ENCODE data around the gene CRTAC1. TPM values are rescaled to one million over a fixed set of nuclear protein-coding genes. Genes with fewer than 3 reads are reported as not detected.

Gene CRTAC1
- total RNA-seq, 1 donor from 2014 or later, result 0.30 TPM

GRCh38 chr10:97883092-97883485 is 147.3 kb downstream of the CRTAC1 start:
- Mint-ChIP-seq H3K9me3 (no peaks in the 10 kb centered on the region), H3K27ac (no peak overlapping the region), H3K27me3 (ENCODE audit: insufficient read depth, low read depth) (peaks cover under 1% of the 10 kb centered on the region), H3K4me1 (no peaks in the 10 kb centered on the region), H3K36me3 (no peaks in the 10 kb centered on the region), H3K4me3 (no peak overlapping the region)
- TF ChIP-seq EZH2phosphoT487 (IDR thresholded peaks at IDR 0.05) (no peak), CTCF (IDR thresholded peaks at IDR 0.05) (no peak), EZH2 (IDR thresholded peaks at IDR 0.05) (no peak)
- Histone ChIP-seq H3K36me3 (no peaks in the 10 kb centered on the region), H3K79me2 (ENCODE audit: low read depth) (no peaks in the 10 kb centered on the region), H3K9ac (no peak overlapping the region), H3K4me2 (no peak overlapping the region), H3K9me3 (ENCODE audit: low read depth) (no peaks in the 10 kb centered on the region), H3K4me1 (peaks cover 5% of the 10 kb centered on the region), H3F3A (ENCODE audit: low read depth) (no peaks in the 10 kb centered on the region), H3K27ac (no peak overlapping the region), H3K27me3 (no peaks in the 10 kb centered on the region), H4K20me1 (ENCODE audit: low read depth) (no peaks in the 10 kb centered on the region), H2AFZ (replicated peaks) (no peak overlapping the region), H3K4me3 (no peak overlapping the region)
- no peak for DNase-seq (ENCODE audit: low spot score)

GRCh38 chr10:97882142-97883091 is 148.0 kb downstream of the CRTAC1 start:
- no peaks in the 10 kb centered on the region for H3K36me3 Mint-ChIP-seq
- Histone ChIP-seq H3K4me1 (peaks cover 5% of the 10 kb centered on the region), H3K9ac (no peak overlapping the region), H3K79me2 (ENCODE audit: low read depth) (no peaks in the 10 kb centered on the region), H3K9me3 (ENCODE audit: low read depth) (no peaks in the 10 kb centered on the region), H3K4me2 (no peak overlapping the region), H3F3A (ENCODE audit: low read depth) (no peaks in the 10 kb centered on the region), H3K27ac (no peak overlapping the region), H3K4me3 (no peak overlapping the region), H3K36me3 (no peaks in the 10 kb centered on the region), H3K27me3 (no peaks in the 10 kb centered on the region), H2AFZ (replicated peaks) (no peak overlapping the region), H4K20me1 (ENCODE audit: low read depth) (no peaks in the 10 kb centered on the region)
- no peaks in the 10 kb centered on the region for H3K27me3 Mint-ChIP-seq (ENCODE audit: insufficient read depth, low read depth)
- H3K4me1 Mint-ChIP-seq, result no peaks in the 10 kb centered on the region
- H3K27ac Mint-ChIP-seq, result no peak overlapping the region
- TF ChIP-seq EZH2 (IDR thresholded peaks at IDR 0.05) (no peak), CTCF (IDR thresholded peaks at IDR 0.05) (no peak), EZH2phosphoT487 (IDR thresholded peaks at IDR 0.05) (no peak)
- H3K9me3 Mint-ChIP-seq, result no peaks in the 10 kb centered on the region
- no peak overlapping the region for H3K4me3 Mint-ChIP-seq
- DNase-seq (ENCODE audit: low spot score), result no peak

GRCh38 chr10:97880109-97880508 is 150.3 kb downstream of the CRTAC1 start:
- Histone ChIP-seq H3K4me3 (no peak overlapping the region), H3K9ac (no peak overlapping the region), H3K4me1 (peaks cover 7% of the 10 kb centered on the region), H3K27me3 (no peaks in the 10 kb centered on the region), H3K79me2 (ENCODE audit: low read depth) (no peaks in the 10 kb centered on the region), H2AFZ (replicated peaks) (no peak overlapping the region), H3K27ac (no peak overlapping the region), H3K9me3 (ENCODE audit: low read depth) (no peaks in the 10 kb centered on the region), H3F3A (ENCODE audit: low read depth) (no peaks in the 10 kb centered on the region), H3K36me3 (no peaks in the 10 kb centered on the region), H4K20me1 (ENCODE audit: low read depth) (no peaks in the 10 kb centered on the region), H3K4me2 (no peak overlapping the region)
- Mint-ChIP-seq H3K4me3 (no peak overlapping the region), H3K27ac (no peak overlapping the region), H3K4me1 (no peaks in the 10 kb centered on the region), H3K36me3 (no peaks in the 10 kb centered on the region), H3K9me3 (no peaks in the 10 kb centered on the region), H3K27me3 (ENCODE audit: insufficient read depth, low read depth) (no peaks in the 10 kb centered on the region)
- no peak for DNase-seq (ENCODE audit: low spot score)
- no peak for TF ChIP-seq CTCF (IDR thresholded peaks at IDR 0.05)
- no peak for TF ChIP-seq EZH2 (IDR thresholded peaks at IDR 0.05)
- no peak for TF ChIP-seq EZH2phosphoT487 (IDR thresholded peaks at IDR 0.05)
